ENCODE measurements around the gene RFX2. TPM values are rescaled to one million over a fixed set of nuclear protein-coding genes. Genes with fewer than 3 reads are reported as not detected.

Gene RFX2
- total RNA-seq, 4 donors from 2014 or later: 0.31 to 10.5 (median 2.2) TPM

GRCh38 chr19:6126335-6126974, 16.2 kb upstream of the RFX2 start:
- H3K36me3 ChIP-seq: no peaks in the 10 kb centered on the region
- no peaks in the 10 kb centered on the region for H3K4me1 ChIP-seq
- DNase-seq (no peak), ATAC-seq (no peak)
- H3K27ac ChIP-seq: no peak overlapping the region
- no peaks in the 10 kb centered on the region for H3K27me3 ChIP-seq
- intact Hi-C loops (cut with DNase I; ENCODE audit: low total_unique reads): loop anchor here (5.0 kb wide), 1 partner anchor 139 kb away; no protein-coding TSS in a partner anchor
- TF ChIP-seq POLR2A (IDR thresholded peaks at IDR 0.05) (no peak), CTCF (IDR thresholded peaks at IDR 0.05 in 4 of 5, conservative IDR thresholded peaks at IDR 0.05 in 1 of 5) (no peak)
- no peak overlapping the region for H3K4me3 ChIP-seq
- in situ Hi-C loops (cut with MboI; ENCODE audit: low sequenced_read_pairs in 4 of 4): loop anchor here in 1 of 4 donors (5.0 kb wide), 1 partner anchor 79 kb away; no protein-coding TSS in a partner anchor
- peaks cover 0 to 7% (median 0%) of the 10 kb centered on the region in 3 donors for H3K9me3 ChIP-seq

- DNase-seq (peak; percentile 16 to 53), ATAC-seq (peak; percentile 68 to 78)
- no peaks in the 10 kb centered on the region for H3K4me1 ChIP-seq
- intact Hi-C loops (cut with DNase I; ENCODE audit: low total_unique reads) (loop anchor here (1.0 to 5.0 kb wide), 2 partner anchors 76 to 138 kb away; no protein-coding TSS in a partner anchor), in situ Hi-C loops (cut with MboI; ENCODE audit: low sequenced_read_pairs in 4 of 4) (loop anchor here in 1 of 4 donors (5.0 kb wide), 1 partner anchor 78 kb away; no protein-coding TSS in a partner anchor)
- no peaks in the 10 kb centered on the region for H3K27me3 ChIP-seq
- H3K4me3 ChIP-seq: no peak overlapping the region
- H3K36me3 ChIP-seq: no peaks in the 10 kb centered on the region
- H3K27ac ChIP-seq: no peak overlapping the region
- TF ChIP-seq CTCF (IDR thresholded peaks at IDR 0.05 in 4 of 5, conservative IDR thresholded peaks at IDR 0.05 in 1 of 5) (peak; percentile 82 to 93 (median 89)), POLR2A (IDR thresholded peaks at IDR 0.05) (no peak)
- peaks cover 0 to 7% (median 0%) of the 10 kb centered on the region in 3 donors for H3K9me3 ChIP-seq
These were observed 15.3 kb upstream of the RFX2 start for GRCh38 chr19:6125571-6125989.

- in situ Hi-C loops (cut with MboI; ENCODE audit: low sequenced_read_pairs in 4 of 4): no loop called here
These were observed 8.7 kb upstream of the RFX2 start for GRCh38 chr19:6119031-6119430.

GRCh38 chr19:6118043-6118442, 7.7 kb upstream of the RFX2 start:
- no peaks in the 10 kb centered on the region for H3K4me1 ChIP-seq
- no peaks in the 10 kb centered on the region for H3K36me3 ChIP-seq
- no peak for DNase-seq
- in situ Hi-C loops (cut with MboI; ENCODE audit: low sequenced_read_pairs in 4 of 4): no loop called here
- H3K4me3 ChIP-seq: no peak overlapping the region
- ATAC-seq: no peak
- no peak overlapping the region for H3K27ac ChIP-seq
- no peaks in the 10 kb centered on the region for H3K27me3 ChIP-seq
- no peaks in the 10 kb centered on the region for H3K9me3 ChIP-seq
- TF ChIP-seq POLR2A (IDR thresholded peaks at IDR 0.05) (no peak), CTCF (IDR thresholded peaks at IDR 0.05 in 4 of 5, conservative IDR thresholded peaks at IDR 0.05 in 1 of 5) (no peak)
- intact Hi-C loops (cut with DNase I; ENCODE audit: low total_unique reads): no loop called here

More at GRCh38 chr19:6119031-6119430, 8.7 kb upstream of the RFX2 start:
- no peaks in the 10 kb centered on the region for H3K9me3 ChIP-seq
- no peaks in the 10 kb centered on the region for H3K4me1 ChIP-seq
- H3K27me3 ChIP-seq: no peaks in the 10 kb centered on the region
- intact Hi-C loops (cut with DNase I; ENCODE audit: low total_unique reads): no loop called here
- no peaks in the 10 kb centered on the region for H3K36me3 ChIP-seq
- no peak overlapping the region for H3K4me3 ChIP-seq
- ATAC-seq (no peak), DNase-seq (no peak)
- TF ChIP-seq POLR2A (IDR thresholded peaks at IDR 0.05): no peak
- TF ChIP-seq CTCF (IDR thresholded peaks at IDR 0.05 in 4 of 5, conservative IDR thresholded peaks at IDR 0.05 in 1 of 5): no peak
- H3K27ac ChIP-seq: no peak overlapping the region

Data from gastrocnemius medialis (tissue), 4 donors.